ENCODE measurements around the gene TMEM98.
"Not testable (repeated sequence)": the region's sequence is repeated elsewhere in the genome, so short reads cannot be mapped to it uniquely, and the experiment has no call there.

Gene TMEM98

GRCh38 chr17:32927724-32928585, at the start of gene TMEM98:
Gene TMEM98 (plus strand): TSS chr17:32928153. CDS start chr17:32931529, 3,376 bp downstream.
- peak in 39 of 51 donors; percentile 17 to 84 (median 57) for DNase-seq

GRCh38 chr17:32878211-32878610, 49.7 kb upstream of the TMEM98 start:
- peak in 1 of 51 donors; percentile 33 for DNase-seq

- DNase-seq, result no peak
These were observed 48.8 kb upstream of the TMEM98 start for GRCh38 chr17:32879134-32879533.

GRCh38 chr17:32880671-32881453, 47.1 kb upstream of the TMEM98 start:
- DNase-seq, result no peak

- no peak for DNase-seq
These were observed 45.9 kb upstream of the TMEM98 start for GRCh38 chr17:32882029-32882428.

- DNase-seq, result no peak
These were observed 45.2 kb upstream of the TMEM98 start for GRCh38 chr17:32882734-32883133.

GRCh38 chr17:32886951-32887350, 41.0 kb upstream of the TMEM98 start:
- DNase-seq, result not testable (repeated sequence)

- DNase-seq, result not testable (repeated sequence)
These were observed 40.5 kb upstream of the TMEM98 start for GRCh38 chr17:32887410-32887809.

- DNase-seq, result no peak
These were observed 33.7 kb upstream of the TMEM98 start for GRCh38 chr17:32894245-32894644.

GRCh38 chr17:32896647-32897258, 31.2 kb upstream of the TMEM98 start:
- DNase-seq, result no peak

- DNase-seq, result no peak
These were observed 28.5 kb upstream of the TMEM98 start for GRCh38 chr17:32899236-32900013.

GRCh38 chr17:32901743-32902142, 26.2 kb upstream of the TMEM98 start:
- no peak for DNase-seq

- no peak for DNase-seq
These were observed 23.9 kb upstream of the TMEM98 start for GRCh38 chr17:32903774-32904673.

- no peak for DNase-seq
These were observed 23.1 kb upstream of the TMEM98 start for GRCh38 chr17:32904891-32905290.

GRCh38 chr17:32907583-32907982, 20.4 kb upstream of the TMEM98 start:
- DNase-seq, result no peak

- DNase-seq, result peak in 33 of 51 donors; percentile 8 to 72 (median 29)
These were observed 18.1 kb upstream of the TMEM98 start for GRCh38 chr17:32909787-32910369.

- DNase-seq, result no peak
These were observed 17.2 kb upstream of the TMEM98 start for GRCh38 chr17:32910769-32911168.

GRCh38 chr17:32912218-32912897, 15.6 kb upstream of the TMEM98 start:
- peak in 2 of 51 donors; percentile 8 to 20 for DNase-seq

GRCh38 chr17:32913593-32913992, 14.4 kb upstream of the TMEM98 start:
- no peak for DNase-seq

All from hypothalamus (tissue), 51 donors.